GM23338 (cell line): ENCODE data around the gene TBC1D14.
A peak's percentile ranks its signal among the peaks of the same experiment; 100 is the strongest.

Source experiments
- CREB1 ChIP-seq: fragments of 250-450 bp; sonication (Bioruptor Pico); IDR thresholded peaks from 2 replicates; pipeline ENCODE4 v1.5.0; 2020; ENCODE audit warnings: low read depth, mild to moderate bottlenecking, moderate library complexity
- CTCF ChIP-seq, 2 experiments: fragments of 200-600 bp in 1 of 2; sonication (generic) in 1 of 2; conservative IDR thresholded peaks; 2 replicates each; pipeline versions ENCODE4 v1.5.1 to v1.6.1; 2016 to 2017; ENCODE audit warnings: antibody characterized with exemption in 2 of 2, low read depth in 2 of 2, mild to moderate bottlenecking in 2 of 2, moderate library complexity in 1 of 2
- EZH2phosphoT487 ChIP-seq: fragments of 200-600 bp; sonication (generic); IDR thresholded peaks from one replicate; pipeline ENCODE4 v1.8.1; 2018; ENCODE audit warnings: antibody characterized with exemption; ENCODE audit not compliant: unreplicated experiment
- REST ChIP-seq: IDR thresholded peaks from one replicate; pipeline ENCODE4 v1.6.1; 2018; ENCODE audit warnings: antibody characterized with exemption; ENCODE audit not compliant: unreplicated experiment

DNA sequence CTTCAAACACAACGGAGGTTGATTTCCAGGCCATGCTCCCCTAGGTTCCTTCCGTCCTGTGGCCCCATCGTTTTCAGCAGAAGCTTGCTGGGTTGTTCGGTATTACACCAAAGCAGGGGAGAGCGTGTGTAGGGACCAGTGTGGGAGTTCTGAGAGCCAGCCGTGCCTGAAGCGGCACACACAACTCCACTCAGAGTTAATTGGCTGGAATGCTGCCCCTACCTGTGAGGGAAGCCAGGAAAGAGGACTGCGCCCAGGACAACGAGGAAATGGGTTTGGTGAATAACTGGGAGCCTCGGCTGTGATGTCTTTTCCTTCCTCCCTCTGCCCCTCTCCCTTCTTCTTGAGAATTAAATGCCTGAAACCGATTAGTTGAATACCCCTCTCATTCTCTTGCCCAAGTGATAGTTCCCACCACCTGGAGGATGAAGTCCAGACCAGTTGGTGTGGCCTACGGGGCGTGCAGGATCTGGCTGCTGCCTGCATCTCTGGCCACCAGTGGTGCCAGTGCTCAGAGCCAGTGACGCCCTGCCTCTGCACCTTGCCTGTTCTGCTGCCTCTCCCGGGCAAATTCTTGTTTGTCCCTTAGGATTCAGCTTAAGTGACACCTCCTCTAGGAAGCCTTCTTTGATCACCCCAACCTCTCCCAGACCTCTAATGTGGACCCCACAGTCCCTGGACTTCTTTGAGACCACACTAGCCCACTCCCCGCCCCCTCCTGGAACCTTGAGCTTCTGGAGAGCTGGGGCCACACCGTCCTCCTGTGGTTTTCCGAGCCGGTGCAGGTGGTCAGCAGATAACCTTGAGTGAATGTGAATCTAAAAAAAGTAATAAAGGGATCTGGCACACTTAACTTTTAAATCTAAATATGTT lies 33.6 kb downstream of the TBC1D14 start:
- TF ChIP-seq EZH2phosphoT487, result no peak
- 0 out of 4 replicates have a peak, but pooled peaks of 1 of the 2 experiments have one; percentile 6 for TF ChIP-seq CTCF (conservative IDR thresholded peaks at IDR 0.05; ENCODE audit: low read depth in 2 of 2)
- TF ChIP-seq REST, result no peak
- no peak for TF ChIP-seq CREB1 (CRISPR knock-in tag)
